Epithelial cell of esophagus (primary cell): Measurements from ENCODE around the gene VPS37C.

ENCODE experiments used
- DNase-seq: peaks from one replicate; pipeline ENCODE4 v3.0.0; 2010; ENCODE audit warnings: low read depth
- H3K4me3 ChIP-seq: 2 replicates; pipeline ENCODE4 v1.5.1; 2011; ENCODE audit warnings: mild to moderate bottlenecking, low read length, control low read depth
- TF ChIP-seq, protein P1 (sequence below): IDR thresholded peaks from 2 replicates; pipeline ENCODE4 v1.5.1; 2011; ENCODE audit warnings: low read depth, mild to moderate bottlenecking, low read length, control low read depth, inconsistent platforms; ENCODE audit not compliant: insufficient read depth; ENCODE audit errors: missing control alignments

The VPS37C gene

DNA sequence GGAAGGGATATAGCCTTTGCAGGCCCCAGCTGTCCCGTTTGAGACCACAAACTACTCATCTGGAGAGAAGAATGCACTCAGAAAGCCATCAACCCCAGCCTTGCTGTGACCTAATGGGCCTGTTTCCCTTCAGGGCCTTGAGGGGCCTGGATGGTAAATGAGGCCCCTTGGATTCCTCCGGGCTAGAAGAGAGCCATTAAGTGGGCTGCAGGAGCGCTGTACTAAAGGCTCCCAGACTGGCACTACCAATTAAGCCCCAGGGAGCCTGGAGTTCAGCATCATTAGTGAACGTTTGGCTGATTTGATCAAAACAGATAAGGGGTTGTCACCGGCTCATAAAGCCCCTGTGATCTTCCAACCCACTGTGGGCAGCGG is 35.9 kb downstream of the VPS37C start:
- TF ChIP-seq, protein P1, sequence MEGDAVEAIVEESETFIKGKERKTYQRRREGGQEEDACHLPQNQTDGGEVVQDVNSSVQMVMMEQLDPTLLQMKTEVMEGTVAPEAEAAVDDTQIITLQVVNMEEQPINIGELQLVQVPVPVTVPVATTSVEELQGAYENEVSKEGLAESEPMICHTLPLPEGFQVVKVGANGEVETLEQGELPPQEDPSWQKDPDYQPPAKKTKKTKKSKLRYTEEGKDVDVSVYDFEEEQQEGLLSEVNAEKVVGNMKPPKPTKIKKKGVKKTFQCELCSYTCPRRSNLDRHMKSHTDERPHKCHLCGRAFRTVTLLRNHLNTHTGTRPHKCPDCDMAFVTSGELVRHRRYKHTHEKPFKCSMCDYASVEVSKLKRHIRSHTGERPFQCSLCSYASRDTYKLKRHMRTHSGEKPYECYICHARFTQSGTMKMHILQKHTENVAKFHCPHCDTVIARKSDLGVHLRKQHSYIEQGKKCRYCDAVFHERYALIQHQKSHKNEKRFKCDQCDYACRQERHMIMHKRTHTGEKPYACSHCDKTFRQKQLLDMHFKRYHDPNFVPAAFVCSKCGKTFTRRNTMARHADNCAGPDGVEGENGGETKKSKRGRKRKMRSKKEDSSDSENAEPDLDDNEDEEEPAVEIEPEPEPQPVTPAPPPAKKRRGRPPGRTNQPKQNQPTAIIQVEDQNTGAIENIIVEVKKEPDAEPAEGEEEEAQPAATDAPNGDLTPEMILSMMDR: no peak
- no peak overlapping the region for H3K4me3 ChIP-seq
- no peak for DNase-seq

DNA sequence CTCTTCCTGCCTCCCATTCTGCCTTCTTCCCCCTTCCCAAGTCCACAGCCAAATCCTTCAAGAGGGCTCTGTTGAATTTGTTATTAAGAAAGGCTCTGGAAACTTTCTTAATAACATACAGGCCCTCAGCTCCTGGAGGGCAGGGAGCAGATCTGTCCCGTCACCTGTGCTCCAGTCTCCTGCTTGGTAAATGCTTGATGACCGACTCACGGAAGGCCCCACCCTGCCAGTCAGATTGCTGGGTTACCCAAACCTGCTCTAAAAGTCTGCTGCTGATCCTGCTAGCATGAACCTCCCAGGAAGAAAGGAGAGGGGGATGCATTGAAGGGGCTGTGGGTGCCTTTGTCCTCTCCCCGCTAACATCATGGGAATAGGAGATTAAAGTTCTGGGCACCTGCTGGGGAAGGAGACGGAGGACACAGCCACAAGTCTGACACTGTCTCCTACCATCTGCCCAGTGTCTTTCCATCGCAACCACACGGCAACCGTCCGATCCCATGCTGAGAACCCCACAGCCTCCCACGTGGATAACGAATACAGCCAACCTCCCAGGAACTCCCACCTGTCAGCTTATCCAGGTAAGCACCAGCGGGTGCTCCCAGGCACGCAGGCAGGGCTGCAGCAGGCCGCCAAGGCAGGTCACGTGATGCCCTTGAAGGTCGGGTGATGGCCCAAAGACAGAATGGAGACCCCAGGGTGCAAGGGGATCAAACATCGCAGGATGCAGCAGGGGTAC is 36.5 kb downstream of the VPS37C start:
- H3K4me3 ChIP-seq: no peak overlapping the region
- TF ChIP-seq, protein P1: no peak
- DNase-seq: peak; percentile 42

DNA sequence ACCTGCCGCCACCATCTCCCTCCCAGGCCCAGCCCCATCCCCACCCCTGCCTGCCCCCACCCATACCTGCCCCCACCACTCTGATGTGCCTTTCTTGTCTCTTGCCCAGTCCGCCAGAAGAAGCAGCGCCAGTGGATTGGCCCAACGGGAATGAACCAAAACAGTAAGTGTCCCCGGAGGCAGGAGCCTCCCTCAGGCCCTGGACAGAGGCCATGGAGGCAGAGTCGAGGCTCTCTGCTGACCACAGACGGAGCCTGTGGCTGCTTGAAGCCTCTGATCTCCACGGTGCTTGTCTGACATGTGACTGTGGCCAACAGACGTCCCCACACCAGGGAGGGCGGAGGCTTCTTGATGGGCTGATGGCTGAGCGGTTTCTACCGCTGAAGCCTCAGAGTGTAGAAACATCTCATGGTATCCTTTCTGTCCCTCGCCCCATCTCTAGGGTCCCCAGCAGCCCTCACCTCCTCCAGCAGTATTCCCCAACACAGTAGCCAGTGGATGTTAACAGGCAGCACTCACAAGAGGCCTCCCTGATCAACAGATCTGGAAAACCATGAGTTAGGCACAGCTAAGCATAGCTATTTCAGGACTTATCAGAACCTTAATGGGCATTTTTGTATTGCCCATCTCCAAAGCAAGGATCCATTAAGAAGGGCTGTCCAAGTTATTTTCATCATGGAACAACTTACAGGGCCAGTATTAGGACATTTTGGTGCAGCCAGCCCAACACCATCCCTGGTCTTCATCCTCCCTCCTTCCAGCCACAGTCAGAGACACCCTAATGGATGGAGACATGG is 37.3 kb downstream of the VPS37C start:
- H3K4me3 ChIP-seq: no peak overlapping the region
- no peak for DNase-seq
- TF ChIP-seq, protein P1: no peak

DNA sequence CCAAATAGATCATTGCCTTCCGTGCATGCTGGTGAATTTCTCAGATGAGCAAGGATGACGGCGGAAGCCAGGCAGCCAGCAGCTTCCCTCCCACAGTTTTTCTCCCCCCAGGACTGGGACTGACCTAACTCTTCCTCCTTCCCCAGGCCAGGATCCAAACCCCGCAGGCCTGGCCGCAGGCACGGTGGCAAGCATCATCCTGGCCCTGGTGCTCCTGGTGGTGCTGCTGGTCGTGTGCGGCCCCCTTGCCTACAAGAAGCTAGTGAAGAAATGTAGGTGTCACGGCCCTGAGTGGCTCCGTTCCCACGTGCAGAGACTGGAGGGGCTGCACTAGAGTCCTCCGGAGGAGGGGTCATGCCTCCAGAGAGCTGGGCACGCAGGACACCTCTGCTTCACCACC is 38.5 kb downstream of the VPS37C start:
- TF ChIP-seq, protein P1: no peak
- no peak for DNase-seq

DNA sequence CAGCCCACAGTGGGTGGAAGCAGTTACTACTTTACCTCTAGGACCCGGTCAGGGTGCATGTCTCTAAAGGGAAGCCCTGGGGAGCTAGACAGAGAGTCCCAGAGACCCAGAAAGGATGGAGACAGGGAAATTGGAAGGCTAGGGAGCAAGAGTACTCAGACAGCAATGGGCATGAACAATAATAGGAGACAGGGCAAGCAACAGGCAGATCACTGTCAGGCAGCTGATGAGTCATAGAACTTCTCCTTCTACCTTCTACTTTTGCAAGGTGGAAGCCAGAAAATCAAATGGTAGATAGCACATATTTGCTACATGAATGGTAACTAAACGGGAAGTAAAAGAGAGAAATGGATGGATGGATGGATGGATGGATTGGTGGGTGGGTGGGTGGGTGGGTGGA is 39.3 kb downstream of the VPS37C start:
- DNase-seq: peak; percentile 50
- no peak overlapping the region for H3K4me3 ChIP-seq
- TF ChIP-seq, protein P1: no peak

More for the DNA sequence above, 38.5 kb downstream of the VPS37C start:
- H3K4me3 ChIP-seq: no peak overlapping the region

DNA sequence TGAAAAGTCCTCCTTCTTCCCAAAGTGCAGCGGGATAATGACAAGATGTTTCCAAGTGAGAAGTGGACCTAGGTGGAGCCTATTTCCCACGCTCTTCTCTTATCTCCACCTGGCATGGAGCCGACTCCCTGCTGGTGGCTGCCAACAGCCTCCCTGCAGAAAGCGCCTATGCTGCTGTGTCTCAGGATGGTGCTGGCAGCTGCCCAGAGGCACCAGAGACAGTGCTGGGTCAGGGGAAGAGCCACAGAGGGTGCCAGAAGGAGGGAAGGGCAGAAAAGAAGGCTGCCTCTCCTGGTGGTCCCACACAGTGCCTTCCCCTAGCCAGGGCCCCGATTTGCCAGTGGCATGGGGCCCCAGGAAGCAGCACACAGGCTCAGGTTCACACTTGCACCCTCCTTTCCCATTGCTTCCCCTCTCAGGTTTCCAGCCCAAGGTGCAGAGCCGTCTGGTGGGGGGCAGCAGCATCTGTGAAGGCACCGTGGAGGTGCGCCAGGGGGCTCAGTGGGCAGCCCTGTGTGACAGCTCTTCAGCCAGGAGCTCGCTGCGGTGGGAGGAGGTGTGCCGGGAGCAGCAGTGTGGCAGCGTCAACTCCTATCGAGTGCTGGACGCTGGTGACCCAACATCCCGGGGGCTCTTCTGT is 39.9 kb downstream of the VPS37C start:
- TF ChIP-seq, protein P1: no peak
- no peak overlapping the region for H3K4me3 ChIP-seq
- DNase-seq: no peak
